Suppressor macrophage (primary cell): ENCODE measurements around the gene RAPGEF5.

Source experiments
- DNase-seq, 4 experiments: peaks; one replicate each; pipeline ENCODE4 v3.0.0-alpha.2; 2020 to 2022

RAPGEF5 gene

DNA sequence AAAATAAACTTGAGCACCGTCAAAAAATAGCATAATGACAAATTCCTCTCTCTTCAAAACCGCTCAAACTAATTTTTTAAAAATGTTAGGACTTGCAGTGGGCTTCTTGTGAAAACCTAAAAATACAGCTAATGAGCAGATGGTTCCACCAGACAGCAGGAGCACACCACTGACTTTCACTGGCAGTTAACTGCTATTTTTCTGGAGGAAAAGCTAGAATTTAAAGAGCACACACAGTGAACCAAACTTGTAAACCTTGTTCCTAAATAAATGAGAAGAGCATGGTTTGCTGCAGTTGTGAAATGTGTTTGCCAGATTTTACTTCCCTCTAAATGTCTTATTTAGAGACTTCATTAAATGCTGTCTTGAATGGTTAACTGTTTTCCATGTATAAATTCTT, 143.9 kb downstream of the RAPGEF5 start:
- DNase-seq = peak in 2 of 4 experiments; percentile 26 to 33

DNA sequence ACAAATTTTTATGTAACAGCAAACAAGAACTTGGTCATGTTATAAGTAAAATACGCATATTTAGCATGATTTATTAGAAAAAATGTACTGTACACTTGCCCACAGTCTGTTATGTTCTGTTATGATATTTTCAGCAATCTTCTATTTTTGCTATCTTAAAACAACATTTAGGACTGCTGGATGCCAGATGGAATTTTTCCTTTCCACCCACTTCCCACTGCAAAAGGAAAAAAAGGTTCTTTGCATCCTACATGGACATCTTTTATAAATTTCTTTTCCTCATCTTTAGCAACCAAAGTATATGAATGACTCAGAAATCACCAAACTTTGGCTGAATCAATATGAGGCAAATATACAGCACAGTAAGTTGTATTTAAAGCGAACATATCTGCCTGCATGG, 146.0 kb downstream of the RAPGEF5 start:
- DNase-seq = no peak

GRCh38 chr7:22210355-22210754, 146.6 kb downstream of the RAPGEF5 start:
- DNase-seq = no peak

DNA sequence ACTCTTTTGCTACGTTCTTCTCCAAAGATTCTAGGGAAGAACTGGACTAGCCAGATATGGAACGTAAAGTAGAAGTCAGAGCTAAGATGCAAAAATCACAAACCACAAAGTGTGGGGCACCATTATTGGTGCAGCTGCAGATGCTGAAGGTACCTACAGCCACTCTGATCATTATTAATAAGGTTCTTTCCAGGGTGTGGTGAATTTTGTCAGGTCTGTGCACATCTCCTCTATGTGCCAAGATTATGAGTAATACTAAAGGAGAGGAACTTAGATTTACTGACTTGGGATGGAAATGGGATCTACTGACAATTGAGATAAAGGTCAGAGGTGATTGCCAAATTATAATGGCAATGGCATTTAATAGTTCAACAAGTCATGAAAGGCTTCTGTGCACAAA, 148.2 kb downstream of the RAPGEF5 start:
- peak in 1 of 4 experiments; percentile 32 for DNase-seq

- DNase-seq = no peak
Observed at GRCh38 chr7:22207724-22208225, 149.2 kb downstream of the RAPGEF5 start.

- DNase-seq = no peak
Observed at GRCh38 chr7:22205631-22206030, 151.3 kb downstream of the RAPGEF5 start.

DNA sequence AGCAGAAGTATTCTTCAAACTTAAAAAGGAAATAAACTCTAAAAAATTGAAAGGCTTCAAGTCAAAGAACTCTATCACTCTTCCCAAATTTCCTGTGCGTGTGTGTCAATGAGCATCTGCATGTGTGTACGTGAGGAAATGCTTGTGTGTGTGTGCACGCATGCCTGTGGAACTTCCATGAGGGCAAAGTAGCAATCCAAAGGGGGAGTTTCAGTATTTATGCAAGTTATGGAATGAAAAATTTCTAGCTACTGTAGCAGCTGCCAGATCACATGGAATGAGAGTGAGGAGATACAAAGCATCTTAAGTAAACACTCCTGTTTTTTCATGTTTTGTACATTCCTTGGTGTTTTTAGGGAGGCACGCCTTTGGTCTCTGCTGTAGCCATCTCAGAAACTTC, 152.6 kb downstream of the RAPGEF5 start:
- DNase-seq = no peak

- DNase-seq = no peak
Observed at GRCh38 chr7:22202141-22202540, 154.8 kb downstream of the RAPGEF5 start.

- no peak for DNase-seq
Observed at GRCh38 chr7:22201186-22201880, 155.6 kb downstream of the RAPGEF5 start.

DNA sequence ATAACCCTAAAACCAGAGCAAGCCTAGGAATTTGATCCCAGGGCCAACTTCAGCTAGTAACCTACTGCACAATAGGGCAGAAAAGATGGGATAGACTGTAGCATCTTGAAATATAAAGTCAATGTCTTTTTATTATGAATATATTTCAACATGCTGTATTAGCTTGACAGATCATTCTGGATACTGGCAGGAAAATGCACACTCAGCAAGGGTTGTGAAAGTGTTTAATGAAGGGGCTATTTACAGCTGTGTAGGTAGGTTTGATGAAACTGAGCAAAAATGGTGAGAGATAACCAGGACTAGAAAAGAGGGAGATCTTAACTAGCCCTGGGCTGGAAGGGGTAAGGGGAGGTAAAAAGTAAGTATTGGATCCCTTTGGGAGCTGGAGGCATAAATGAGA, 156.2 kb downstream of the RAPGEF5 start:
- no peak for DNase-seq

DNA sequence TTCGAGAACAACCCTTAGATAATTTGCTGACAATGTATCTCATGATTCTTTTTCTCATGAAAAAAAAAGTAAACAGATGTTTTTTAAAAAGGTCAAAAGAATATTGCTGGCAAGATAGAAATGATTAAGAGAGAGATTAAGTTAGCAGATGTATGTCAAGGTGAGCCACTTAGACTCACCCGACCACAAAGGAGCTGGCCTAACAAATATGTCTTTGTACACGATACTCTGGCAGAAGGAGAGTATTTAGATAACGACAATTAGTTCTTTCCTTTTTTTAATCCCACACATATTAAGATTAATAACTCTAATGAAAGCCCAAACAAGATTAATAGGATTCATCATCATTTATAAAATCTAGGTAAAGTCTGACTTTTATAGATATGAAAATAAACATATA, 156.7 kb downstream of the RAPGEF5 start:
- no peak for DNase-seq

GRCh38 chr7:22197376-22197775, 159.6 kb downstream of the RAPGEF5 start:
- no peak for DNase-seq

DNA sequence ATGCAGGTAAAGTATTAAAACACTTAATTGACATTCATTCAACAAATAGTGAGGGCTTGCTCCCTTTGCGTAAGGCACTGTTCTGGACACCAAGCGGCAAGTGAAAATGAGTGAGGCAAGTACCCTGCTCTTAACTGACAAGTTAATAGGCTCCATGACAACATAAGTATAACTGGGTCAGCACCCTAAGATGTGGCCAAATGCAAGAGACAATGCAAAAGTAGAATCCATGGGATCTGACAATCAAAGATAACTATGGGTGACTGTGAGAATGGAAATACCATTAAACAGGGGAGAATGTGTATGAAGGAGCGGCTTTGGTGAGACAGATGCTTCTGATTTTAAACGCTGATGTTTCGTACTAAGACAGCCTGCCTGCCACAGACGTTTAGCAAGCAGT, 160.5 kb downstream of the RAPGEF5 start:
- no peak for DNase-seq

GRCh38 chr7:22195397-22196172, 161.4 kb downstream of the RAPGEF5 start:
- DNase-seq = no peak

- no peak for DNase-seq
Observed at GRCh38 chr7:22194658-22195273, 162.2 kb downstream of the RAPGEF5 start.

DNA sequence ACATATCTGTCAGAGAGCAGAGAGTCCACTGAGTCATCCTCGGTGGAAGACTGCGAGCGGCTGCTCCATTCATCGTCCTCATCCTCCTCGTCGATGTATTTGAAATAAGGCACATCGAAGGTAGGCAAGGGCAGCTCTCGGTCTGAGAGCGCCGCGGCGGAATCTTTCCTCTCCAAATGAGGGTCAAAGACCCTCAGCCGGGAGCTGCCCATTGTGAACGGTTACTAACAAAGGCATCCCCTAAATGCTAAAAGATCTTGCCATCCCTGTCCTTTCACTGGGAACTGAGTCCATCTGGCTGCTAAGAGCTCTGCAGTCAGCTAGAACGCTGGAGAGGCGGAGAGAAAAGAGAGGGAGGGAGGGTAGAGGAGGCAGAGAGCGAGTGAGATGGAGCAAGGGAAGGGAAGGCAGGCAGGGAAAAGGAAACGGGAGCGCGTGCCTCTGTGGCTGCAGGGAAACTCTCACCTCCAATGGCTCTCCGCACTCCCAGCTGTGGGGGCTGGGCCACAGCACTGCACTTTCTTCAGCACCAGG, 163.4 kb downstream of the RAPGEF5 start:
- no peak for DNase-seq

DNA sequence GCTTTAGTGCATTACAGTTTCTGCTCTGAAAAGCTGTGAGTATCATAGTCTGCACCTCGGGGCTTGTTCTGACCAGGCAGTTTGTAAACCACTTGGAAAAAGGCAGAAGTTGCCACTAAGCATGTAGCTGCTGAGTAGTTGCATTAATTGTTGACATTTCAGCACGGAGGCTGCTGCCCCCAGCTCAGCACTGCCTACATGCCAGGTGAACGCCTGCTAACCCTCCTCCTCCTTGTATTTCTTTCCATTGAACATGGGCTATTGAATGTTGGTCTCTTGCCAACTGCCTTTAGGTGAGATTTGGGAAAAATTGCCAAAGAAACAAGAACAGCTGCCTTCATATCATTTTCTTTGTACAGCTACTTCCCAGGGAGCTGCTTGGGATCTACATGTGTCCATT, 164.2 kb downstream of the RAPGEF5 start:
- DNase-seq = no peak

DNA sequence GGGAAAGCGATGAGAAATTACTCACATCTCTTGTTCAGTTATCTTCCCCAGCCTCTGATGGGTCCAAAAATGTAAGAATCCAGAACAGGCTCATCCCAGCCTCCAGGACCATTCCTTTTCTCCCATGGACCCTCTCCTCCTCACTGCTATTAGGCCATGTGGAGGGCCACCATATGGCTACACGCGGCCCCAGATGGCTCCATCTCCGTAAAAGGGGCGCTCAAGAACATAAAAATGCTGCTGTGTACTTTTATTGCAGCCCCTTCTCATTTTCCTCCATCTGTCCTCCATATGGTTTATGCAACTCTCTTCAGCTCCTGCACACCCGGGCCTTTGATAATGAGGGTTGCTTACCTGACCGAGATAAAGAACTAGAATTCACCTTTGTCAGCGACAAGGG, 166.2 kb downstream of the RAPGEF5 start:
- no peak for DNase-seq

GRCh38 chr7:22189741-22190140, 167.2 kb downstream of the RAPGEF5 start:
- DNase-seq = no peak

DNA sequence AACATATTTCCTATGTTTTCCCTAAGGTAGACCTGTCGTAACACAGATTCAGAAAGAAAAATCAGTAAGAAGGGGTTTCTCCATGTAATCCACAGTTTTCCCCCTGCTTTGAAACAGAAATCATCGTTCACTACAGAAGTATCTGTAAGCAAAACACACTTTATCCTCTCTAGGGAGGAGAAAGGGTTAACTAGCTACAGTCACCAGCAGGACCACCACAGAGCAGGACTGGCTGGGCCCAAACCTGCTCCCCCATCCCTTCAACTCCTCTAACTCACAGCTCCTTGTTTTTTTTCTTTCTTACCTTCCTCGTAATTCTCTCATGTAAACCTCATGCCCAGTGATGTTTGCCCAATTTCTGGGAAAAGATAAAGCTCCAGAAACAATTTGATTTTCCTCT, 167.7 kb downstream of the RAPGEF5 start:
- no peak for DNase-seq

DNA sequence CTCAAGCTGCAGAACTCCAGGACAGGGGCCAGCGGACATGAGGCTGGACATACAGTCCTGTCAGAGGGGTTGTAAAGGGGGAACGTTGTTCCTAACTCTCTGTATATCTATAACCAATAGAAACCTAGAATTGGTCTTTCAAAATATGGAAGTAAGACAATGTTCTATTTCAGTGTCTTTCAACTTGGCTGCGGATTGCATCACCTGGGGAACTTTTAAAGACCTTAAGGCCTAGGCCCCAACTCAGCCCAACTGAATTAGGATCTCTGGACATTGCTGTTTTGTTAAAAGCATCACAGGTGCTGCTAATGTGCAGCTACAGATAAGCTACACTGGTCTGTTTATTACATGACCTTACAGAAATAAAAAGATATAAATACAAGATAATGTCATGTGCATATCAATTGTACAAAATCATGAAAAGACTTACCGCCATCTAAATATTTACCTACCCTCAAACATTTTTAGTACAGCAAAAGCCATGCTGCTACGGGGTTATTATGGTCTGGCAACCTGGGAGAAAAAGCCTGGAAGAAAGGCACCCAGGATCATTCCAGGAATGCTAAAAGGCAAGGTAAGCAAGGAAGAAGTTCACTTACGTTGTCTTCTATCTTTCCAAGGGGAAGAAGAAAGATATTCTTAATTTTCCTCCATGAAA, 169.1 kb downstream of the RAPGEF5 start:
- no peak for DNase-seq

DNA sequence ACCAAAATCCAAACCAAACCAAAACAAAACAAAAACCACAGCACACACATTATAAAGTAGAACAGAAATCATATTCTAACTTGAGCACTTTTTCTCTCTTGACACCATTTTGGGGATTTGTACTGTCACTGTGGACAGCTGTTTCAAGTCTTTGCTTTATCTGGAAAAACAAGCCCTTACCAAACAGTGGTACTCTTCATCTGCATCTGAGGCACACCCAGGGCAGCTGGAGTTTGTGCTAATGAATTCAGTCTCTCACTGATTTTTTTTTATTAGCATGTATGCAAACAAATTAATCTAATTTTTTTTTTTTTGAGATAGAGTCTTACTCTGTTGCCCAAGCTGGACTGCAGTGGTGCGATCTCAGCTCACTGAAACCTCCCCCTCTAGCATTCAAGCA, 171.4 kb downstream of the RAPGEF5 start:
- DNase-seq = no peak
